SJCRH30 (cell line): ENCODE results near the gene PRSS3. TPM values are rescaled to one million over a fixed set of nuclear protein-coding genes. Genes with fewer than 3 reads are reported as not detected.
"Not testable (repeated sequence)": the region's sequence is repeated elsewhere in the genome, so short reads cannot be mapped to it uniquely, and the experiment has no call there.

ENCODE experiments used
- DNase-seq, 2 experiments: peaks; one replicate each; pipeline ENCODE4 v3.0.0-alpha.2; 2015 to 2020
- H3K27ac ChIP-seq: fragments of 250-450 bp; sonication (Bioruptor Pico); 2 replicates; pipeline ENCODE4 v1.5.1; 2020; ENCODE audit warnings: mild to moderate bottlenecking, moderate library complexity
- H3K27me3 ChIP-seq: fragments of 250-450 bp; sonication (Bioruptor Pico); 2 replicates; pipeline ENCODE4 v1.5.1; 2020; ENCODE audit warnings: mild to moderate bottlenecking, moderate library complexity
- H3K36me3 ChIP-seq: fragments of 250-450 bp; sonication (Bioruptor Pico); 2 replicates; pipeline ENCODE4 v1.5.1; 2020; ENCODE audit warnings: mild to moderate bottlenecking, moderate library complexity
- H3K4me1 ChIP-seq: fragments of 250-450 bp; sonication (Bioruptor Pico); 2 replicates; pipeline ENCODE4 v1.5.1; 2020; ENCODE audit warnings: mild to moderate bottlenecking, moderate library complexity
- H3K4me3 ChIP-seq: fragments of 250-450 bp; sonication (Bioruptor Pico); 2 replicates; pipeline ENCODE4 v1.5.1; 2020; ENCODE audit warnings: mild to moderate bottlenecking, moderate library complexity
- H3K9me3 ChIP-seq: fragments of 250-450 bp; sonication (Bioruptor Pico); replicated peaks from 2 replicates; pipeline ENCODE4 v1.5.1; 2020; ENCODE audit warnings: mild to moderate bottlenecking, moderate library complexity
- total RNA-seq: library from RNA; depleted of rRNA; stranded (reverse); fragments of >200 nt; shearing (Covaris generic); gene quantifications from 2 replicates; pipeline ENCODE4 v1.2.3, GENCODE V29; 2014

The PRSS3 gene
- total RNA-seq, 1 experiment from 2014 or later: not detected

DNA sequence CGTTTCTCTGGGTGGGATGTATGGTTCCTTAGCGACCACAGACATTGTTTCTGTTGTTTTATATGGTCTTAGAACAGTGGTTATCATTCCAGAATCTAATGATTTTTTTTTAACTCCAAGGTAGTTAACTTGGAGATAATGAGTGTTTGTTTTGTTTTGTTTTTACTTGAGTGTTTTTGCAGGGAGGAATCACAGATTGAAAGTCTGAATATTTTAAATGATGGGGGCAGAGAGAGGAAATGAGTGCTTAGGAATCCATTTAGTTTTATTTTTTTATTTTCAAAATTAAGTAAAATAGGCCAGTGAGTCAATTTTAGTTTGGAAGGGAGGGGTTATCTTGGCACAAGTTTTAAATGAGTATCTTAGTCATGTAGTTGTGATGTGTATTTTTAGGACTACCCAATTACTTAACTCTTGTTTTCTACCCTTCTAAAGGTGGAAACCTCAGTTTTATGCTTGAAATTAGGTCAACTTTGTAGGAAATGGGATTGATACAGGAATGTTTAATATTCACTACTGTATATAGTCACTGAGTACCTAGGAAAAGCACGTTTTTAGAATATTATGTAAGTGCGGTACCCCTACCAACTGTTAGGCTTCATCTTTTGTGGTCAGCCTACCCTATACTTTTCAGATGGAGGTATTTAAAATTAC is 23.6 kb downstream of the PRSS3 start:
- no peaks in the 10 kb centered on the region for H3K9me3 ChIP-seq
- 0 out of 2 replicates have a peak, but pooled peaks cover 7% of the 10 kb centered on the region for H3K36me3 ChIP-seq
- DNase-seq: no peak
- H3K27ac ChIP-seq: no peak overlapping the region
- H3K4me1 ChIP-seq: no peaks in the 10 kb centered on the region; the same call in 1 of the 2 replicates
- no peaks in the 10 kb centered on the region for H3K27me3 ChIP-seq
- peak overlapping the region; percentile 92 for H3K4me3 ChIP-seq

DNA sequence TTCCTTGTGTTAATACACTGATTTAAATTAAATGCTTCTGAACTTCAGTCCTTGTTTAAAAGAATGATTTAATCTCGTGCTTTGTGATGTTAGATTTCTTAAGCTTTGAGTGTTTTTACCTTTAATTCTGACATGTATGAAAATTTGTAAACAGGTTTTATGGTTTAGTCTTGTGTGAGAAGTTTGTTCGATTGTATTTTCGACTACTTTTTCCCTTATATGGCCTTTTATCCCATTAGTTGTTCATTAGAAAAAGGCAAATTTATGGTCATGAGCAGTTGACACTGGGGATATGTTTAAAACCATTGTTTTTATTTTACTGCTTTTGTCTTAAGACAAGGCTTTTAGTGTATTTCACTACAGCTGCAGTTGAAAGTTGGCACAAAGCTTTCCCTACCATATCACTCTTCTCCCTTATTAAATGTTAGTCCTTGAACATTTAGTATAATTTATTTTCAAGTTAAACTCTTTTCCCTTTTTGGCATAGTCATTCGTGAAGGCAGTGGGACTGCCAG is 24.9 kb downstream of the PRSS3 start:
- no peak for DNase-seq
- Histone ChIP-seq H3K4me3 (no peak overlapping the region), H3K36me3 (0 out of 2 replicates have a peak, but pooled peaks cover 9% of the 10 kb centered on the region), H3K27ac (no peak overlapping the region), H3K4me1 (no peaks in the 10 kb centered on the region; the same call in 1 of the 2 replicates), H3K9me3 (no peaks in the 10 kb centered on the region), H3K27me3 (no peaks in the 10 kb centered on the region)

DNA sequence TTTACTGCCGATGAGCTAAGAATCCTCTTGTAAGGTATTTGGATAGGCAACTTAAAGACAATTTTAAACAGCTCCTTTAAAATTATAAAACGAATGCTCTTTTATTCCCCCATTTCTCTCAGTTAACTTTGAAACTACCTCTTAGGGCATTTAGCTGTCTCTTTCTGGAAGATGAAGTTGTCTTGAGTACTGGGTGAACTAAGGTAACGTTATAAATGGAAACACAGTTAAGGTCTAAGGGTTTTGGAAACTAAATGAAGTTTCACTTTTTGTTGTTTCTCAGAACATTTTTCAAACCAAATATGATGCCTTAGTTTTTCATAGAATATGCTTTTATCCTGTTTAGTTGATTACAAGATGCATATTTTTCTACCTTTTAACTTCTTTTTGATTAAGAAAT is 28.4 kb downstream of the PRSS3 start:
- no peaks in the 10 kb centered on the region for H3K27me3 ChIP-seq
- no peaks in the 10 kb centered on the region for H3K9me3 ChIP-seq
- no peak for DNase-seq
- H3K27ac ChIP-seq: no peak overlapping the region
- H3K4me1 ChIP-seq: no peaks in the 10 kb centered on the region
- no peak overlapping the region for H3K4me3 ChIP-seq
- H3K36me3 ChIP-seq: peaks cover 6% of the 10 kb centered on the region; the same call in 1 of the 2 replicates

DNA sequence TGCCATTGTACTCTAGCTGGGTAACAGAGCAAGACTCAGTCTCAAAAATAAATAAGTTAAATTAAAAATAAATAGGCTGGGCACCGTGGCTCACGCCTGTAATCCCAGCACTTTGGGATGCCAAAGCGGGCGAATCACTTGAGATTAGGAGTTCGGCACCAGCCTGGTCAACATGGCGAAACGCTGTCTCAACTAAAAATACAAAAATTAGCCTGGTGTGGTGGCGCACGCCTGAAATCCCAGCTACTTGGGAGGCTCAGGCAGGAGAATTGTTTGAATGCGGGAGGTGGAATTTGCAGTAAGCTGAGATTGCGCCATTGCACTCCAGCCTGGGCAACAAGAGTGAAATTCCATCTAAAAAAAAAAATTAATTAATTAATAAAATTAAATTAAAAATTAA is 31.9 kb downstream of the PRSS3 start:
- H3K27ac ChIP-seq, DNase-seq, H3K36me3 ChIP-seq, H3K9me3 ChIP-seq, H3K4me1 ChIP-seq, H3K4me3 ChIP-seq, H3K27me3 ChIP-seq: not testable (repeated sequence)

DNA sequence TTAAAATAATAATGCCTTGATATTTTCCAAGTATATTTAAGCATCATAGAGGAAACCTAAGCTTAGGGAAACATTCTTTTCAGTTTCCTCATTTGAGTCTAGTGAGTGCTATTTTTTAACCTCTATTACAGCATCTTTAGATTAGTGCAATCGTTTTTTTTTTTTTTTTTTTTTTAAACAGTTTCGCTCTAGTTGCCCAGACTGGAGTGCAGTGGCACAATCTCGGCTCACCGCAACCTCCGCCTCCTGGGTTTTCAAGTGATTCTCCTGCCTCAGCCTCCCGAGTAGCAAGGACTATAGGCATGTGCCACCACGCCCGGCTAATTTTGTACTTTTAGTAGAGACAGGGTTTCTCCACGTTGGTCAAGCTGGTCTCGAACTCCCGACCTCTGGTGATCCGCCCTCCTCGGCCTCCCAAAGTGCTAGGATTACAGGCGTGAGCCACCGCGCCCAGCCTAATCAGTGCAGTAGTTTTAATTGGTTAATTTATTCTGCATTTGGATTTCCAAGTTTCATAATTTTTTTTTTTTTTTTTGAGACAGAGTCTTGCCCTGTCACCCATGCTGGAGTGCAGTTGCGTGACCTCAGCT is 34.4 kb downstream of the PRSS3 start:
- H3K9me3 ChIP-seq, H3K27ac ChIP-seq, DNase-seq, H3K4me3 ChIP-seq, H3K36me3 ChIP-seq, H3K4me1 ChIP-seq, H3K27me3 ChIP-seq: not testable (repeated sequence)

DNA sequence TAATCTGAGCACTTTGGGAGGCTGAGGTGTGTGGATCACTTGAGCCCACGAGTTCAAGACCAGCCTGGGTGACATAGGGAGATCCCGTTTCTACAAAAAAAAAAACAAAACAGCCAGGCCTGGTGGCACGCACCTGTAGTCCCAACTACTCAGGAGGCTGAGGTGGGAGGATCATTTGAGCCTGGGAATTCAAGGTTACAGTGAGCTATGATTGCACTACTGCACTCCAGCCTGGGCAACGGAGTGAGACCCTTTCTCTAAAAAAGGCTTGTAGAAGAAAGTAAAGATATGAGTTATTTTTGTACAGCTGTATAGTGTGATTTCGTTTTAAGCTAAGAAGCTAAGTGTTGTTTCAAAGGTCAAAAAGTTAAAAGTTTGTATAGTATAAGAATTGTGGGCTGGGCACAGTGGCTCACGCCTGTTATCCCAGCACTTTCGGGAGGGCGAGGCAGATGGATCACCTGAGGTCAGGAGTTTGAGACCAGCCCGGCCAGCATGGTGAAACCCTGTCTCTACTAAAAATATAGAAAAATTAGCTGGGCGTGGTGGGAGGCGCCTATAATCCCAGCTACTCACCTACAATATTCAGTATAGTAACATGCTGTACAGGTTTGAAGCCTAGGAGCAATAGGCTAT is 40.4 kb downstream of the PRSS3 start:
- H3K27ac ChIP-seq: no peak overlapping the region
- no peaks in the 10 kb centered on the region for H3K36me3 ChIP-seq
- H3K9me3 ChIP-seq: no peaks in the 10 kb centered on the region
- H3K4me1 ChIP-seq: no peaks in the 10 kb centered on the region
- DNase-seq: no peak
- no peaks in the 10 kb centered on the region for H3K27me3 ChIP-seq
- no peak overlapping the region for H3K4me3 ChIP-seq

DNA sequence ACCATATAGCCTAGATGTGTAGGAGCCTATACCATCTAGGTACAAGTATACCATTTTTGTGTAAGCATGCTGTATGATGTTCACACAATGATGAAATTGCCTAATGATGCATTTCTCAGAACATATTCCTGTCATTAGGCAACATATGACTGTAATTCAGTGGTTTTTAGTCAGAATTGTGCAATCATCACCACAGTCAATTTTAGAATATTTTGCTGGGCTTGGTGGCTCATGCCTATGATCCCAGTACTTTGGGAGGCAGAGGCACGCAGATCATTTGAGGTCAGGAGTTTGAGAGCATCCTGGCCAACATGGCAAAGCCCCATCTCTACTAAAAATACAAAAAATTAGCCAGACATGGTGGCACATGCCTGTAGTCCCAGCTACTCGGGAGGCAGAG is 40.9 kb downstream of the PRSS3 start:
- not testable (repeated sequence) for H3K36me3 ChIP-seq, DNase-seq, H3K4me1 ChIP-seq, H3K4me3 ChIP-seq, H3K9me3 ChIP-seq, H3K27me3 ChIP-seq, H3K27ac ChIP-seq

DNA sequence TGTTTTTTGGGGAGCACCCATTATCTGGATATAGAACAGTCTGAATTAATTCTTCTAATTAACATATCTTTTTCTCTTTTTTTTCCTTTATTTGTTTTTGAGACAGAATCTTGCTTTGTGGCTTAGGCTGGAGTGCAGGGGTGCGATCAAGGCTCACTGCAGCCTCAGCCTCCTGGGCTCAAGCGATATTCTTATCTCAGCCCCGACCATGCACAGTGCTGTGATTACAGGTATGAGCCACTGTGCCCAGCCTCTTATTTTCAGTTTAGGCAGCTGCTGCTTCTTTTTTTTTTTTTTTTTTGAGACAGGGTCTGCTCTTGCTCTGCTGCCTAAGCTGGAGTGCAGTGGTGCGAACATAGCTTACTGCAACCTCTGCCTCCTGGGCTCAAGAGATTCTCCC is 41.8 kb downstream of the PRSS3 start:
- Histone ChIP-seq H3K4me1 (no peaks in the 10 kb centered on the region), H3K9me3 (no peaks in the 10 kb centered on the region), H3K27me3 (no peaks in the 10 kb centered on the region), H3K27ac (no peak overlapping the region), H3K36me3 (peaks cover 8% of the 10 kb centered on the region; the same call in 1 of the 2 replicates), H3K4me3 (no peak overlapping the region)
- DNase-seq: no peak

DNA sequence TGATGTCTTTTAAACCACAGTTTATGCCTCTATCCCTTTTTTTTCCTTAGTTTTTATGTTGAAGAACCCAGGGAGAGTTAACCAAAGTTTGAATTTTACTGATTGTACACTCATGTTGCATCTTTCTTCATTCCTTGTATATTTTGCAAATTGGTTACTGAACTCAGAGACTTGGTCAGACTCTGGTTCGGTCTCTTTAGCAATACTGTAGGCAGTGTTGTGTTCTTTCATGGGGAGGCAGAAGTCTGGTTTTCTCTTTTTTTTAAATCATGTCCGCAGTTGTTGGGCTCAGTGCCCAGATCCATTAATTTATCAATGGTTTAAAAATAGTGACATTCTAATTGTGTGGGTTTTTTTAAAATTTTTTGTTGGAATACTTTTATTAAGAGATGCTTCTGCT is 45.0 kb downstream of the PRSS3 start:
- Histone ChIP-seq H3K27ac (no peak overlapping the region), H3K36me3 (peaks cover 11% of the 10 kb centered on the region), H3K4me1 (no peaks in the 10 kb centered on the region), H3K9me3 (no peaks in the 10 kb centered on the region), H3K27me3 (no peaks in the 10 kb centered on the region), H3K4me3 (no peak overlapping the region)
- DNase-seq: no peak

DNA sequence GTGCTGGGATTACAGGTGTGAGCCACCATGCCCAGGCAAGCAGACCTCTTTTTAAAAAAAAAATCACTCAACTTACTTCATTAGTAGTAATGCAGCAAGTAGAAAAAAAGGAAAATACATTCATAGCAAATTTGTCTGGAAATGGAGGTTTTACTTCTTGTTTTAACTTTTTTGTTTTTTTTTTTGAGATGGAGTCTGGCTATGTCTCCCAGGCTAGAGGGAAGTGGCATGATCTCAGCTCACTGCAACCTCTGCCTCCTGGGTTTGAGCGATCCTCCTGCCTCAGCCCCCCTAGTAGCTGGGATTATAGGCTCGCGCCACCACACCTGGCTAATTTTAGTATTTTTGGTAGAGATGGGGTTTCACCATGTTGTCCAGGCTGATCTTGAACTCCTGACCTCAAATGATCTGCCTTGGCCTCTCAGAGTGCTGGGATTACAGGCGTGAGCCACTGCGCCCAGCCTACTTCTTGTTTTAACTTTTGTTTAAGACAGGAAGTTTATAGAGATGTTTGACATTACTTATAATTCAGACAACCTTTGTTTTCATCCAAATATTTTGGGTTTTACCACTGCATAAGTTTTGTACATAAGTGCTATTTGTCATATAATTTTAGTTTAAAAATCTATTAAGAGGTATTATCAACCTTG is 48.1 kb downstream of the PRSS3 start:
- Histone ChIP-seq H3K27ac (no peak overlapping the region), H3K4me3 (no peak overlapping the region), H3K27me3 (no peaks in the 10 kb centered on the region), H3K9me3 (no peaks in the 10 kb centered on the region), H3K36me3 (peaks cover 11% of the 10 kb centered on the region), H3K4me1 (no peaks in the 10 kb centered on the region)
- DNase-seq: no peak

DNA sequence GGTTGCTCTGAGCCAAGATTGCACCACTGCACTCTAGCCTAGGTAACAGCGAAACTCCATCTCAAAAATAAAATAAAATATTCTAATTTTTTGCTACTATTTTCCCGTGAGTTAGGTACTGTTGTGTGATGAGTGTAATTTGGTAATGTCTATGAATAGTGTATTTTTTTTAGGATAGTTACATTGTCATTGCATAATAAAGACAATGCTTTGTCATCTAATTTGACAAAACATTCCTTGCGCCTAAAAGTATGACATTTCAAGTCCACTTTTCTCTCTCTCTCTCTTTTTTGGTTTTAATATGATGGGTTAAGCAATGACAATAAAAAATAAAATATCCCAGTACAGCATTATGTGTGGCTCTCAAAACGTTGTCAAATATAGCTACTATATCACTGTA is 50.9 kb downstream of the PRSS3 start:
- H3K27ac ChIP-seq: no peak overlapping the region
- no peaks in the 10 kb centered on the region for H3K9me3 ChIP-seq
- no peak for DNase-seq
- no peak overlapping the region for H3K4me3 ChIP-seq
- H3K27me3 ChIP-seq: no peaks in the 10 kb centered on the region
- no peaks in the 10 kb centered on the region for H3K4me1 ChIP-seq
- H3K36me3 ChIP-seq: peaks cover 11% of the 10 kb centered on the region

DNA sequence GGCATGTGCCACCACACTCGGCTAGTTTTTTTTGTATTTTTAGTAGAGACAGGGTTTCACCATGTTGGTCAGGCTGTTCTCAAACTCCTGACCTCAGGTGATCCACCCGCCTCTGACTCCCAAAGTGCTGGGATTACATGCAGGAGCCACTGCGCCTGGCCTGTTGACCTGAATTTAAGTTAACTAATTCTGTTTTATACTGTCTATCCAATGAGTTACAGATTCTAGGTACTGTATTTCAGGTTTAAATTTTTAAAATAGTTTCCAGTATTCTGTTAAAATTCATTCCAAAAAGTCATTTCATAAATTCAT is 52.5 kb downstream of the PRSS3 start:
- not testable (repeated sequence) for DNase-seq, H3K9me3 ChIP-seq, H3K27ac ChIP-seq, H3K36me3 ChIP-seq, H3K4me3 ChIP-seq, H3K4me1 ChIP-seq, H3K27me3 ChIP-seq
